Measurements from ENCODE around the gene ASB1.

ASB1 gene

GRCh38 chr2:238497610-238498005, 70.9 kb downstream of the ASB1 start:
- TF ChIP-seq CTCF (IDR thresholded peaks at IDR 0.05; ENCODE audit: low read depth, low read length), result no peak
- no peak for DNase-seq (ENCODE audit: extremely low read depth, low read depth)

- DNase-seq (ENCODE audit: extremely low read depth, low read depth), result no peak
- no peak for TF ChIP-seq CTCF (IDR thresholded peaks at IDR 0.05; ENCODE audit: low read depth, low read length)
These were observed 71.5 kb downstream of the ASB1 start for GRCh38 chr2:238498188-238498587.

GRCh38 chr2:238498691-238499295, 72.1 kb downstream of the ASB1 start:
- TF ChIP-seq CTCF (IDR thresholded peaks at IDR 0.05; ENCODE audit: low read depth, low read length), result no peak
- no peak for DNase-seq (ENCODE audit: extremely low read depth, low read depth)

- no peak for TF ChIP-seq CTCF (IDR thresholded peaks at IDR 0.05; ENCODE audit: low read depth, low read length)
- no peak for DNase-seq (ENCODE audit: extremely low read depth, low read depth)
These were observed 73.2 kb downstream of the ASB1 start for GRCh38 chr2:238499731-238500580.

GRCh38 chr2:238501311-238501710, 74.6 kb downstream of the ASB1 start:
- DNase-seq (ENCODE audit: extremely low read depth, low read depth), result no peak
- TF ChIP-seq CTCF (IDR thresholded peaks at IDR 0.05; ENCODE audit: low read depth, low read length), result no peak
